Measurements from ENCODE around the gene BCOR.

BCOR gene

GRCh38 chrX:40083120-40083978 is 14.4 kb downstream of the BCOR start:
- no peak for DNase-seq

- DNase-seq: no peak
Measured at GRCh38 chrX:40082447-40083119, 15.2 kb downstream of the BCOR start.

- DNase-seq: no peak
Measured at GRCh38 chrX:40081679-40082068, 16.1 kb downstream of the BCOR start.

- no peak for DNase-seq
Measured at GRCh38 chrX:40080894-40081678, 16.7 kb downstream of the BCOR start.

- DNase-seq: no peak
Measured at GRCh38 chrX:40079572-40079971, 18.2 kb downstream of the BCOR start.

- no peak for DNase-seq
Measured at GRCh38 chrX:40078489-40079227, 19.1 kb downstream of the BCOR start.

- no peak for DNase-seq
Measured at GRCh38 chrX:40077906-40078305, 19.9 kb downstream of the BCOR start.

GRCh38 chrX:40076750-40077575 is 20.8 kb downstream of the BCOR start:
- no peak for DNase-seq

- DNase-seq: no peak
Measured at GRCh38 chrX:40074959-40075332, 22.8 kb downstream of the BCOR start.

- DNase-seq: no peak
Measured at GRCh38 chrX:40074080-40074958, 23.4 kb downstream of the BCOR start.

GRCh38 chrX:40073439-40074054 is 24.2 kb downstream of the BCOR start:
- no peak for DNase-seq

GRCh38 chrX:40072246-40072645 is 25.5 kb downstream of the BCOR start:
- DNase-seq: no peak

- DNase-seq: no peak
Measured at GRCh38 chrX:40068048-40068447, 29.7 kb downstream of the BCOR start.

GRCh38 chrX:40066700-40067099 is 31.1 kb downstream of the BCOR start:
- no peak for DNase-seq

- DNase-seq: no peak
Measured at GRCh38 chrX:40065296-40066046, 32.3 kb downstream of the BCOR start.

- DNase-seq: no peak
Measured at GRCh38 chrX:40064055-40064597, 33.6 kb downstream of the BCOR start.

- no peak for DNase-seq
Measured at GRCh38 chrX:40063555-40063954, 34.2 kb downstream of the BCOR start.

- DNase-seq: no peak
Measured at GRCh38 chrX:40062525-40063155, 35.1 kb downstream of the BCOR start.

All from activated CD4-positive, CD25-positive, alpha-beta regulatory T cell (primary cell).